Stomach (tissue), 4 donors: ENCODE data around the gene CACNA2D2.

Experiments used
- EP300 ChIP-seq: sonication (generic); formaldehyde crosslinking; IDR thresholded peaks from one replicate; pipeline ENCODE4 v1.6.1; 2017; ENCODE audit warnings: antibody characterized with exemption
- POLR2AphosphoS5 ChIP-seq, 3 donors: sonication (generic); formaldehyde crosslinking; IDR thresholded peaks; one replicate each; pipeline ENCODE4 v1.6.1; 2016; ENCODE audit warnings: antibody characterized with exemption in 3 of 3
- TF ChIP-seq, protein P1 (sequence below), 7 experiments: fragments of 450-650 bp in 4 of 7; fragments of 200-600 bp in 3 of 7; sonication (generic) in 3 of 7; IDR thresholded peaks; one replicate each; pipeline ENCODE4 v1.5.1; 2016 to 2019; ENCODE audit warnings: antibody characterized with exemption in 7 of 7, control low read depth in 2 of 7, mild to moderate bottlenecking in 1 of 7

DNA sequence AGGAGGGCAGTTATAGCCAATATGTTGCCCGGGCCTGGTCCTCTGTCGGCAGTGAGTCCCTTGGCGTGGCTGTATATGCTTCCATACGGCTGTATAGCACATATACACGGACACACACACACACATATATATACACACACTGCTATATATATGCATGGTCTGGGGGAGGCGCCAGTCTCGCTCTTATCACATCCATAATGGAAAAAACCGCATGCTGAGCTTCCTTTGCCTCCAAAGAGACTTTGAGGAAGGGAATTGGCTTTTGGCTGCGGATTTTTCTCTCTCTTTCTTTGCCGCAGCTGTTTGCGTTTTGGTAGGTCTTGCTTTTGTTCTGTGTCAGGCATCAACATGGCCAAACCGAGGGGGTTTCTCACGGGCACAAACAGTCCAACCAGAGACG is 132.8 kb downstream of the CACNA2D2 start:
- TF ChIP-seq, protein P1, sequence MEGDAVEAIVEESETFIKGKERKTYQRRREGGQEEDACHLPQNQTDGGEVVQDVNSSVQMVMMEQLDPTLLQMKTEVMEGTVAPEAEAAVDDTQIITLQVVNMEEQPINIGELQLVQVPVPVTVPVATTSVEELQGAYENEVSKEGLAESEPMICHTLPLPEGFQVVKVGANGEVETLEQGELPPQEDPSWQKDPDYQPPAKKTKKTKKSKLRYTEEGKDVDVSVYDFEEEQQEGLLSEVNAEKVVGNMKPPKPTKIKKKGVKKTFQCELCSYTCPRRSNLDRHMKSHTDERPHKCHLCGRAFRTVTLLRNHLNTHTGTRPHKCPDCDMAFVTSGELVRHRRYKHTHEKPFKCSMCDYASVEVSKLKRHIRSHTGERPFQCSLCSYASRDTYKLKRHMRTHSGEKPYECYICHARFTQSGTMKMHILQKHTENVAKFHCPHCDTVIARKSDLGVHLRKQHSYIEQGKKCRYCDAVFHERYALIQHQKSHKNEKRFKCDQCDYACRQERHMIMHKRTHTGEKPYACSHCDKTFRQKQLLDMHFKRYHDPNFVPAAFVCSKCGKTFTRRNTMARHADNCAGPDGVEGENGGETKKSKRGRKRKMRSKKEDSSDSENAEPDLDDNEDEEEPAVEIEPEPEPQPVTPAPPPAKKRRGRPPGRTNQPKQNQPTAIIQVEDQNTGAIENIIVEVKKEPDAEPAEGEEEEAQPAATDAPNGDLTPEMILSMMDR (IDR thresholded peaks at IDR 0.05): no peak
- TF ChIP-seq EP300 (no peak), POLR2AphosphoS5 (IDR thresholded peaks at IDR 0.05) (no peak)
